MM.1S (cell line): ENCODE measurements around the gene NDUFB8.

Experiments
- EZH2 ChIP-seq: fragments of 300-600 bp; sonication (generic); optimal IDR thresholded peaks from 2 replicates; pipeline ENCODE3; 2017; ENCODE audit warnings: low read depth, mild to moderate bottlenecking, antibody characterized with exemption, low read length, mixed read lengths
- EZH2phosphoT487 ChIP-seq: fragments of 300-600 bp; sonication (generic); IDR thresholded peaks from 2 replicates; pipeline ENCODE4 v1.6.1; 2018; ENCODE audit warnings: antibody characterized with exemption, low read length
- TF ChIP-seq, protein P1 (sequence below): fragments of 300-600 bp; sonication (generic); IDR thresholded peaks from 2 replicates; pipeline ENCODE4 v1.5.1; 2016; ENCODE audit warnings: antibody characterized with exemption, low read length, mixed read lengths

DNA sequence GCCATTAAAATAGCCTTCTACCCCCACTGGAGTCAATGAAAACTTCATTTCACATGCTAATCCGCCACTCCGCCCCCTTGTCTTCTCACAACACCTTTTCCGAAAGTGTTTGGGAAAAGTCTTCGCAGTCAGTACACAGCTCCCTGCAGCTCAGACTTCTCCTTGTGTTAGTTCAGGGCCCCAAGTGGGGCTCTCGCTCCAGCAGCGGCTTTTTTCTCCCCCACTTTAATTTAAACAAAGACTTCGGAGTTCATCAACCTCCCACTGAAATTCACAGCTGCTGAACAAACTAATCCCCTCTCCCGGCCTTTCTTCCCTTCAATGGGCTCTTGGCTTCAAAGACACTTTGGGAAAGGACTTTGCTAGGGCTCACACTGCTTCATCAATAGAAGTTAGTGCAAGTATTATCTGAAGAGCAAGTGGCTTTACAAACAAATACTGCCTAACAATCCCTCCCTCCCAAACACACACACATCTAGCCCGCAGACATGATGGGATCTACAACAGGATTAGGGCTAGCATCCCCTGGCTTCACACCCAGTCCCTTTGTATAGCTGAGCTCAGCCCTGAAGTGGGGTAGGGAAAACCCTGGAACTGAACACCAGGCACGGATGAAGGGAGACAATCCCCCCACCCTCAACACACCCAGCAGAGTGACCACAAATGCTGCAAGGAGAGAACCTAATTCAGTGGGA is 43.7 kb downstream of the NDUFB8 start:
- TF ChIP-seq, protein P1, sequence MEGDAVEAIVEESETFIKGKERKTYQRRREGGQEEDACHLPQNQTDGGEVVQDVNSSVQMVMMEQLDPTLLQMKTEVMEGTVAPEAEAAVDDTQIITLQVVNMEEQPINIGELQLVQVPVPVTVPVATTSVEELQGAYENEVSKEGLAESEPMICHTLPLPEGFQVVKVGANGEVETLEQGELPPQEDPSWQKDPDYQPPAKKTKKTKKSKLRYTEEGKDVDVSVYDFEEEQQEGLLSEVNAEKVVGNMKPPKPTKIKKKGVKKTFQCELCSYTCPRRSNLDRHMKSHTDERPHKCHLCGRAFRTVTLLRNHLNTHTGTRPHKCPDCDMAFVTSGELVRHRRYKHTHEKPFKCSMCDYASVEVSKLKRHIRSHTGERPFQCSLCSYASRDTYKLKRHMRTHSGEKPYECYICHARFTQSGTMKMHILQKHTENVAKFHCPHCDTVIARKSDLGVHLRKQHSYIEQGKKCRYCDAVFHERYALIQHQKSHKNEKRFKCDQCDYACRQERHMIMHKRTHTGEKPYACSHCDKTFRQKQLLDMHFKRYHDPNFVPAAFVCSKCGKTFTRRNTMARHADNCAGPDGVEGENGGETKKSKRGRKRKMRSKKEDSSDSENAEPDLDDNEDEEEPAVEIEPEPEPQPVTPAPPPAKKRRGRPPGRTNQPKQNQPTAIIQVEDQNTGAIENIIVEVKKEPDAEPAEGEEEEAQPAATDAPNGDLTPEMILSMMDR, result no peak
- no peak for TF ChIP-seq EZH2
- TF ChIP-seq EZH2phosphoT487, result no peak
